GM12892 (cell line): ENCODE results near the gene INTS11.

Source experiments
- POLR2A ChIP-seq: IDR thresholded peaks from 2 replicates; pipeline ENCODE4 v1.6.1; 2011; ENCODE audit warnings: low read depth, low read length, control low read depth
- POLR2AphosphoS5 ChIP-seq: IDR thresholded peaks from 2 replicates; pipeline ENCODE4 v1.6.1; 2011; ENCODE audit warnings: low read depth, low read length, control low read depth
- TAF1 ChIP-seq: IDR thresholded peaks from 2 replicates; pipeline ENCODE4 v1.6.1; 2011; ENCODE audit warnings: low read depth, mild to moderate bottlenecking, control low read depth, low read length, borderline replicate concordance

- TF ChIP-seq POLR2AphosphoS5 (no peak), POLR2A (no peak), TAF1 (no peak)
Observed at GRCh38 chr1:1340791-1341548, 16.5 kb upstream of the INTS11 start.
